Mesenchymal stem cell (in vitro differentiated cells and primary cell): ENCODE data around the gene GNA14.

Source experiments
- DNase-seq: peaks from one replicate; pipeline ENCODE4 v3.0.0-alpha.2; 2013
- H2AFZ ChIP-seq: one replicate; pipeline ENCODE4 v1.6.1; 2013; ENCODE audit warnings: low read depth, mild to moderate bottlenecking, control low read depth, inconsistent platforms, low read length, moderate library complexity
- H2AK5ac ChIP-seq: 2 replicates; pipeline ENCODE4 v1.6.1; 2013; ENCODE audit warnings: low read length, moderate library complexity, mild to moderate bottlenecking, inconsistent platforms; ENCODE audit not compliant: severe bottlenecking
- H2BK120ac ChIP-seq: one replicate; pipeline ENCODE4 v1.6.1; 2013; ENCODE audit warnings: low read depth, mild to moderate bottlenecking, inconsistent platforms, low read length, moderate library complexity
- H2BK12ac ChIP-seq, 2 experiments: one replicate each; pipeline ENCODE4 v1.6.1; 2013; ENCODE audit warnings: inconsistent platforms in 2 of 2, low read length in 2 of 2, mild to moderate bottlenecking in 2 of 2, moderate library complexity in 2 of 2, control low read depth in 1 of 2
- H2BK15ac ChIP-seq: one replicate; pipeline ENCODE4 v1.6.1; 2013; ENCODE audit warnings: mild to moderate bottlenecking, low read depth, inconsistent platforms; ENCODE audit not compliant: poor library complexity, severe bottlenecking
- H2BK5ac ChIP-seq: 2 replicates; pipeline ENCODE4 v1.6.1; 2013; ENCODE audit warnings: low read depth, mild to moderate bottlenecking, low read length, control low read depth, inconsistent platforms; ENCODE audit not compliant: poor library complexity, severe bottlenecking
- H3K14ac ChIP-seq, 2 experiments: one replicate each; pipeline ENCODE4 v1.6.1; 2013; ENCODE audit warnings: inconsistent platforms in 2 of 2, low read length in 2 of 2, control low read depth in 1 of 2, mild to moderate bottlenecking in 1 of 2, moderate library complexity in 1 of 2
- H3K18ac ChIP-seq, 2 experiments: one replicate each; pipeline ENCODE4 v1.6.1; 2013; ENCODE audit warnings: inconsistent platforms in 2 of 2, low read length in 2 of 2, control low read depth in 1 of 2, low read depth in 1 of 2, mild to moderate bottlenecking in 1 of 2
- H3K23ac ChIP-seq, 2 experiments: one replicate each; pipeline ENCODE4 v1.6.1; 2013; ENCODE audit warnings: inconsistent platforms in 2 of 2, low read length in 2 of 2, mild to moderate bottlenecking in 2 of 2, moderate library complexity in 2 of 2, control low read depth in 1 of 2
- H3K27ac ChIP-seq: 2 replicates; pipeline ENCODE4 v1.5.1; 2013; ENCODE audit warnings: mild to moderate bottlenecking, moderate library complexity, low read length, control low read depth, inconsistent platforms; ENCODE audit not compliant: poor library complexity, severe bottlenecking
- H3K27me3 ChIP-seq, 2 experiments: 2 replicates each; pipeline versions ENCODE4 v1.6.1 to v1.7.0; 2013; ENCODE audit warnings: low read length in 2 of 2, mild to moderate bottlenecking in 2 of 2, moderate library complexity in 2 of 2, control low read depth in 1 of 2, inconsistent platforms in 1 of 2; ENCODE audit not compliant: control insufficient read depth in 1 of 2, insufficient read depth in 1 of 2
- H3K36me3 ChIP-seq, 2 experiments: 2 replicates each; pipeline versions ENCODE4 v1.6.1 to v1.7.0; 2013; ENCODE audit warnings: low read length in 2 of 2, control low read depth in 1 of 2, inconsistent platforms in 1 of 2, low read depth in 1 of 2, mild to moderate bottlenecking in 1 of 2; ENCODE audit not compliant: insufficient read depth in 2 of 2, control insufficient read depth in 1 of 2
- H3K4ac ChIP-seq, 2 experiments: one replicate each; pipeline ENCODE4 v1.6.1; 2013; ENCODE audit warnings: inconsistent platforms in 2 of 2, low read length in 2 of 2, mild to moderate bottlenecking in 2 of 2, moderate library complexity in 2 of 2, control low read depth in 1 of 2, low read depth in 1 of 2
- H3K4me1 ChIP-seq: 2 replicates; pipeline ENCODE4 v1.6.1; 2013; ENCODE audit warnings: low read depth, low read length, control low read depth; ENCODE audit not compliant: control insufficient read depth, insufficient read depth
- H3K4me2 ChIP-seq: 2 replicates; pipeline ENCODE4 v1.6.1; 2013; ENCODE audit warnings: low read length, mild to moderate bottlenecking, inconsistent platforms; ENCODE audit not compliant: poor library complexity, severe bottlenecking
- H3K4me3 ChIP-seq, 2 experiments: 2 replicates each; pipeline versions ENCODE4 v1.5.1 to v1.7.0; 2013; ENCODE audit warnings: low read length in 2 of 2, mild to moderate bottlenecking in 2 of 2, control low read depth in 1 of 2, low read depth in 1 of 2; ENCODE audit not compliant: insufficient read depth in 1 of 2
- H3K79me1 ChIP-seq: replicated peaks from 2 replicates; pipeline ENCODE4 v1.6.1; 2013; ENCODE audit warnings: mild to moderate bottlenecking, control low read depth, low read length, inconsistent platforms; ENCODE audit not compliant: poor library complexity, severe bottlenecking
- H3K9ac ChIP-seq: 2 replicates; pipeline ENCODE4 v1.7.0; 2013; ENCODE audit warnings: mild to moderate bottlenecking, low read length, moderate library complexity
- H3K9me3 ChIP-seq: 2 replicates; pipeline ENCODE4 v1.7.0; 2013; ENCODE audit warnings: mild to moderate bottlenecking, low read length; ENCODE audit not compliant: control insufficient read depth
- H4K8ac ChIP-seq: one replicate; pipeline ENCODE4 v1.6.1; 2013; ENCODE audit warnings: inconsistent platforms, mild to moderate bottlenecking, low read length, moderate library complexity
- H4K91ac ChIP-seq: one replicate; pipeline ENCODE4 v1.6.1; 2013; ENCODE audit warnings: mild to moderate bottlenecking, low read length, inconsistent platforms
- WGBS: methylation state at CpG from one replicate; pipeline ENCODE4 v1.1.7; 2013; ENCODE audit warnings: mixed read lengths; 5-methylcytosine and 5-hydroxymethylcytosine counted together

The GNA14 gene

DNA sequence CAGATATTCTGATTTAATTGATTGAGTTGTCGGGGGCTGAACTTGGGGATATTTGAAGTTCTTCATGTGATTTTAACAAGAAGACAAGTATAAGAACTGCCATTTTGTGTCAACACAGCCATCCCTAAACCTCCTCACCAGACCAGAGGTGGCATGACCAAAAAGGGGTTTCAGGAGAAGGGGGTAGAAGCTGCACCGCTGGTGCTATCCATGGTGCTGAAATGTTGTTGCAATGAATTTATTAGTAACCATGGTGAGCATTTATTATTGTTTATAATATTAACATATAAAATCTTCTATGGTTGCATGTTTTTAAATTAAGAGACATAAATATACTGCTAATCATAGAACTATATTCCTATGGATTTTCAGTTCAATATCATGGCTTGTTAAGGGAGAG is 72.3 kb downstream of the GNA14 start:
- H3K9ac ChIP-seq, result no peak overlapping the region
- peak; percentile 44 for DNase-seq
- H3K9me3 ChIP-seq, result no peaks in the 10 kb centered on the region
- no peak overlapping the region for H2BK15ac ChIP-seq
- H4K8ac ChIP-seq, result no peak overlapping the region
- H2BK5ac ChIP-seq, result no peak overlapping the region
- no peak overlapping the region for H3K4me2 ChIP-seq
- no peak overlapping the region for H2AK5ac ChIP-seq
- H2BK12ac ChIP-seq, result no peak overlapping the region
- H3K4ac ChIP-seq, result no peak overlapping the region
- no peaks in the 10 kb centered on the region for H3K4me1 ChIP-seq
- no peaks in the 10 kb centered on the region for H3K79me1 ChIP-seq
- no peak overlapping the region for H2BK120ac ChIP-seq
- no peak overlapping the region for H3K18ac ChIP-seq
- no peak overlapping the region for H3K23ac ChIP-seq
- WGBS, result no CpG with 5 or more reads among the region's 2 CpGs
- H3K27me3 ChIP-seq, result no peaks in the 10 kb centered on the region
- no peak overlapping the region for H4K91ac ChIP-seq
- H3K4me3 ChIP-seq, result no peak overlapping the region
- no peaks in the 10 kb centered on the region for H3K36me3 ChIP-seq
- no peak overlapping the region for H2AFZ ChIP-seq
- H3K14ac ChIP-seq, result no peak overlapping the region
- no peak overlapping the region for H3K27ac ChIP-seq

DNA sequence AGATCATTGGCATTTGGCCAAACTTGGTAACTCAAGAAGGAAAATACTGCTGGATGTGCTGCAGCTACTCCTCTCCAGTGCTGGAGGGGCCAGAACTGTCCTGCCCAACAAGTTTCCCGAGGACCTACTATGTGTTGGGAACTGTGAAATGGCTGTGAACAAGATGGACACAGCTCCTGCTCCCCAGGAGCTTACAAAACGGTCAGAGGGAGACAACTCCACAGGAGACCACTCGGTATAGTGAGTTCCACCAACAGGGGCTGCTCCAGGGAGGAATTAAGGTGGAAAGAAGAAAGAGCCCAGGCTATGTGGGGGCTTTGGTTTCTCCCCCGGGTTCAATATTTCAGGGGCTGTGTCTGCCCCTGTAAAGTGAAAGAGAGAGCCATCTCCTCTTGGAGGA is 78.8 kb downstream of the GNA14 start:
- 41% methylated on average over 3 of the region's 4 CpGs for WGBS
- H3K36me3 ChIP-seq, result no peaks in the 10 kb centered on the region

DNA sequence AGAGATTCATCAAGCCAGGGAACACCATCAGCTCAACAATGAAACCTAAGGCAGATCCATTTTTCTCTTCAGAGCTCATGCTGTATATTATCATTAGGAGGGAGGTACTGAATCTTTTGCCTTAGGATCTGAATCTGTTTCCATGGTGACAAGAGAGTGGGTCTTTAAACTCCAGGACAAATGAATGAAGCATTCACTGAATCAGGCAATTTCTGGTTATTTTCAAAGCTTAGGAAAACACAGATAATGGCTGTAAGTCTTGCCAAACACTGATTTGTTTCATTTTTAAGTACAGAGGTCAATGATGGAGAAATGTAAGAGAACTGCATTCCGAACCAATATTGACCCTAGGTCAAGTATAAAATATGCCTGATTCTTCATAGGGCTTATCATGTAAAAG is 84.9 kb downstream of the GNA14 start:
- Histone ChIP-seq H2BK12ac (no peak overlapping the region), H3K18ac (no peak overlapping the region), H3K4me3 (no peak overlapping the region), H2BK15ac (no peak overlapping the region), H3K23ac (no peak overlapping the region), H3K36me3 (no peaks in the 10 kb centered on the region), H3K27ac (no peak overlapping the region), H3K79me1 (no peaks in the 10 kb centered on the region), H4K91ac (no peak overlapping the region), H2BK5ac (no peak overlapping the region), H3K4me2 (no peak overlapping the region), H2BK120ac (no peak overlapping the region), H3K14ac (no peak overlapping the region), H2AFZ (no peak overlapping the region), H3K27me3 (no peaks in the 10 kb centered on the region), H3K9ac (no peak overlapping the region), H3K9me3 (no peaks in the 10 kb centered on the region), H3K4ac (no peak overlapping the region), H2AK5ac (no peak overlapping the region), H4K8ac (no peak overlapping the region), H3K4me1 (no peaks in the 10 kb centered on the region)
- DNase-seq, result no peak
- no CpG with 5 or more reads among the region's 1 CpG for WGBS

More for the DNA sequence above, 78.8 kb downstream of the GNA14 start:
- Histone ChIP-seq H3K27ac (no peak overlapping the region), H3K79me1 (no peaks in the 10 kb centered on the region), H3K23ac (no peak overlapping the region), H3K14ac (no peak overlapping the region), H3K18ac (no peak overlapping the region), H4K8ac (no peak overlapping the region), H3K4me2 (no peak overlapping the region), H2BK5ac (no peak overlapping the region), H3K4ac (no peak overlapping the region), H2AK5ac (no peak overlapping the region), H2BK15ac (no peak overlapping the region), H4K91ac (no peak overlapping the region), H2AFZ (no peak overlapping the region), H3K27me3 (peaks cover 0 to 4% of the 10 kb centered on the region in 2 experiments), H3K9ac (no peak overlapping the region), H3K4me1 (no peaks in the 10 kb centered on the region), H2BK120ac (no peak overlapping the region), H3K9me3 (no peaks in the 10 kb centered on the region), H2BK12ac (no peak overlapping the region), H3K4me3 (no peak overlapping the region)
- DNase-seq, result no peak

GRCh38 chr9:77562019-77562748 is 85.9 kb downstream of the GNA14 start:
- H3K27me3 ChIP-seq, result no peaks in the 10 kb centered on the region
- no peak overlapping the region for H3K4ac ChIP-seq
- H2BK5ac ChIP-seq, result no peak overlapping the region
- H2BK120ac ChIP-seq, result no peak overlapping the region
- H3K23ac ChIP-seq, result no peak overlapping the region
- no peaks in the 10 kb centered on the region for H3K9me3 ChIP-seq
- H3K36me3 ChIP-seq, result no peaks in the 10 kb centered on the region
- no peak overlapping the region for H3K9ac ChIP-seq
- no peak overlapping the region for H3K18ac ChIP-seq
- 85% methylated on average over 3 of the region's 6 CpGs for WGBS
- no peak overlapping the region for H2BK15ac ChIP-seq
- H3K14ac ChIP-seq, result no peak overlapping the region
- H3K27ac ChIP-seq, result no peak overlapping the region
- H4K8ac ChIP-seq, result no peak overlapping the region
- no peak overlapping the region for H4K91ac ChIP-seq
- no peak overlapping the region for H3K4me3 ChIP-seq
- H3K79me1 ChIP-seq, result no peaks in the 10 kb centered on the region
- H2AFZ ChIP-seq, result no peak overlapping the region
- H2AK5ac ChIP-seq, result no peak overlapping the region
- no peaks in the 10 kb centered on the region for H3K4me1 ChIP-seq
- no peak overlapping the region for H3K4me2 ChIP-seq
- DNase-seq, result no peak
- H2BK12ac ChIP-seq, result no peak overlapping the region
